ENCODE results near the gene CYP2R1.

DNA sequence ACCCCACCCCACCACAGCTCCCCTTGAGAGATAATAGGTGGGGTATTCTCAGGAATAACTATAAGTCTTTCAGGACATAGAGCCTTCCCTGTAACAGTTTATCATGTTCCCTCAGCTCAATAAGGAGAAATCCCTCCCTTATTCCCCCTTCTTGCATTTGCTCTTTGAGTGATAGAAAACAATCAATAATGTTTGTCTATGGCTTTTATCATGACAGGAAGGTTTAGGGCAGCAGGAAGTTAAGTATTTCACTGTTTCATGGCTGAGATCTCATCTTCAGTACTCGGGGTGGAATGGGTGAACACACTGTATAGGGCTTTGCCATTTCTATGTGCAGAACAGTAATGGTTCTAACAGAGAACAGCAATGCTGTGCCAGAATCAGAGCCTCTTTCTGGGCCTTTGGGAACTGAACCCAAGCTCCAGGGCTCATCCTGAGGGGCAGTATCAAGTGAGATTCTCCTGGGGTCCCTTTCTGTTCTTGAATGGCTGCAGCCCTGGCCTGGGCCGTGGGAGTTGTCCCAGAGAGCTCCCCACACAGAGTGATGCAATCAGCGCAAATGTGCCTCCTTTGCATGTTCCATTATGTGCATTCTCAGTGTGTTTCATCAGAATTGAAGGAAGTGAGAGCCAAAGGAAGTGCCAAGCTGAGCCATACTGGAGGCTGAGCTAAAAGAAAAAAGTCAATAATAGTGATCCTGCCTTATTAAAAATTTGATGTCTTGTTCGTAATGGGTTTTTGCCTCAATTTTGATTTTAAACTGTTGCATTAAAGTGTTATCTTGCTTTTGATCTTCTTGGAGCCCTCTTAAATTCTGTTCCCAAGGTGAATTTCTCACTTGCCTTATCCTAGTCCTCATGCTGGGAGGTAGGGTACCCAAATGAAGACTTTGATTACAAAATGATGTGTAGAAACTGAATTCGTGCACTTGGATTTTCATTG, 2.9 kb upstream of the CYP2R1 start:
- TF ChIP-seq, protein P1, sequence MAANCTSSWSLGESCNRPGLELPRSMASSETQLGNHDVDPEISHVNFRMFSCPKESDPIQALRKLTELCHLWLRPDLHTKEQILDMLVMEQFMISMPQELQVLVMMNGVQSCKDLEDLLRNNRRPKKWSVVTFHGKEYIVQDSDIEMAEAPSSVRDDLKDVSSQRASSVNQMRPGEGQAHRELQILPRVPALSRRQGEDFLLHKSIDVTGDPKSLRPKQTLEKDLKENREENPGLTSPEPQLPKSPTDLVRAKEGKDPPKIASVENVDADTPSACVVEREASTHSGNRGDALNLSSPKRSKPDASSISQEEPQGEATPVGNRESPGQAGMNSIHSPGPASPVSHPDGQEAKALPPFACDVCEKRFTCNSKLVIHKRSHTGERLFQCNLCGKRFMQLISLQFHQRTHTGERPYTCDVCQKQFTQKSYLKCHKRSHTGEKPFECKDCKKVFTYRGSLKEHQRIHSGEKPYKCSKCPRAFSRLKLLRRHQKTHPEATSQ (CRISPR knock-in tag; IDR thresholded peaks at IDR 0.05; ENCODE audit: borderline replicate concordance) = no peak
- TF ChIP-seq, protein P2, sequence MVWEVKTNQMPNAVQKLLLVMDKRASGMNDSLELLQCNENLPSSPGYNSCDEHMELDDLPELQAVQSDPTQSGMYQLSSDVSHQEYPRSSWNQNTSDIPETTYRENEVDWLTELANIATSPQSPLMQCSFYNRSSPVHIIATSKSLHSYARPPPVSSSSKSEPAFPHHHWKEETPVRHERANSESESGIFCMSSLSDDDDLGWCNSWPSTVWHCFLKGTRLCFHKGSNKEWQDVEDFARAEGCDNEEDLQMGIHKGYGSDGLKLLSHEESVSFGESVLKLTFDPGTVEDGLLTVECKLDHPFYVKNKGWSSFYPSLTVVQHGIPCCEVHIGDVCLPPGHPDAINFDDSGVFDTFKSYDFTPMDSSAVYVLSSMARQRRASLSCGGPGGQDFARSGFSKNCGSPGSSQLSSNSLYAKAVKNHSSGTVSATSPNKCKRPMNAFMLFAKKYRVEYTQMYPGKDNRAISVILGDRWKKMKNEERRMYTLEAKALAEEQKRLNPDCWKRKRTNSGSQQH (CRISPR knock-in tag; IDR thresholded peaks at IDR 0.05; ENCODE audit: low read depth) = no peak
- TF ChIP-seq, protein P3, sequence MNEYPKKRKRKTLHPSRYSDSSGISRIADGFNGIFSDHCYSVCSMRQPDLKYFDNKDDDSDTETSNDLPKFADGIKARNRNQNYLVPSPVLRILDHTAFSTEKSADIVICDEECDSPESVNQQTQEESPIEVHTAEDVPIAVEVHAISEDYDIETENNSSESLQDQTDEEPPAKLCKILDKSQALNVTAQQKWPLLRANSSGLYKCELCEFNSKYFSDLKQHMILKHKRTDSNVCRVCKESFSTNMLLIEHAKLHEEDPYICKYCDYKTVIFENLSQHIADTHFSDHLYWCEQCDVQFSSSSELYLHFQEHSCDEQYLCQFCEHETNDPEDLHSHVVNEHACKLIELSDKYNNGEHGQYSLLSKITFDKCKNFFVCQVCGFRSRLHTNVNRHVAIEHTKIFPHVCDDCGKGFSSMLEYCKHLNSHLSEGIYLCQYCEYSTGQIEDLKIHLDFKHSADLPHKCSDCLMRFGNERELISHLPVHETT (CRISPR knock-in tag; conservative IDR thresholded peaks at IDR 0.05) = no peak
- TF ChIP-seq, protein P4, sequence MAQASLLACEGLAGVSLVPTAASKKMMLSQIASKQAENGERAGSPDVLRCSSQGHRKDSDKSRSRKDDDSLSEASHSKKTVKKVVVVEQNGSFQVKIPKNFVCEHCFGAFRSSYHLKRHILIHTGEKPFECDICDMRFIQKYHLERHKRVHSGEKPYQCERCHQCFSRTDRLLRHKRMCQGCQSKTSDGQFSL (CRISPR knock-in tag; IDR thresholded peaks at IDR 0.05) = no peak
- TF ChIP-seq JUND (CRISPR knock-in tag; IDR thresholded peaks at IDR 0.05) (no peak), REPIN1 (CRISPR knock-in tag; IDR thresholded peaks at IDR 0.05; ENCODE audit: borderline replicate concordance, low read depth) (no peak), FOXA1 (IDR thresholded peaks at IDR 0.05) (no peak), FOXA1 (CRISPR knock-in tag; IDR thresholded peaks at IDR 0.05) (no peak), TOPORS (CRISPR knock-in tag; IDR thresholded peaks at IDR 0.05) (no peak)
- TF ChIP-seq, protein P5, sequence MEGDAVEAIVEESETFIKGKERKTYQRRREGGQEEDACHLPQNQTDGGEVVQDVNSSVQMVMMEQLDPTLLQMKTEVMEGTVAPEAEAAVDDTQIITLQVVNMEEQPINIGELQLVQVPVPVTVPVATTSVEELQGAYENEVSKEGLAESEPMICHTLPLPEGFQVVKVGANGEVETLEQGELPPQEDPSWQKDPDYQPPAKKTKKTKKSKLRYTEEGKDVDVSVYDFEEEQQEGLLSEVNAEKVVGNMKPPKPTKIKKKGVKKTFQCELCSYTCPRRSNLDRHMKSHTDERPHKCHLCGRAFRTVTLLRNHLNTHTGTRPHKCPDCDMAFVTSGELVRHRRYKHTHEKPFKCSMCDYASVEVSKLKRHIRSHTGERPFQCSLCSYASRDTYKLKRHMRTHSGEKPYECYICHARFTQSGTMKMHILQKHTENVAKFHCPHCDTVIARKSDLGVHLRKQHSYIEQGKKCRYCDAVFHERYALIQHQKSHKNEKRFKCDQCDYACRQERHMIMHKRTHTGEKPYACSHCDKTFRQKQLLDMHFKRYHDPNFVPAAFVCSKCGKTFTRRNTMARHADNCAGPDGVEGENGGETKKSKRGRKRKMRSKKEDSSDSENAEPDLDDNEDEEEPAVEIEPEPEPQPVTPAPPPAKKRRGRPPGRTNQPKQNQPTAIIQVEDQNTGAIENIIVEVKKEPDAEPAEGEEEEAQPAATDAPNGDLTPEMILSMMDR (CRISPR knock-in tag; IDR thresholded peaks at IDR 0.05) = no peak
- TF ChIP-seq, protein P6, sequence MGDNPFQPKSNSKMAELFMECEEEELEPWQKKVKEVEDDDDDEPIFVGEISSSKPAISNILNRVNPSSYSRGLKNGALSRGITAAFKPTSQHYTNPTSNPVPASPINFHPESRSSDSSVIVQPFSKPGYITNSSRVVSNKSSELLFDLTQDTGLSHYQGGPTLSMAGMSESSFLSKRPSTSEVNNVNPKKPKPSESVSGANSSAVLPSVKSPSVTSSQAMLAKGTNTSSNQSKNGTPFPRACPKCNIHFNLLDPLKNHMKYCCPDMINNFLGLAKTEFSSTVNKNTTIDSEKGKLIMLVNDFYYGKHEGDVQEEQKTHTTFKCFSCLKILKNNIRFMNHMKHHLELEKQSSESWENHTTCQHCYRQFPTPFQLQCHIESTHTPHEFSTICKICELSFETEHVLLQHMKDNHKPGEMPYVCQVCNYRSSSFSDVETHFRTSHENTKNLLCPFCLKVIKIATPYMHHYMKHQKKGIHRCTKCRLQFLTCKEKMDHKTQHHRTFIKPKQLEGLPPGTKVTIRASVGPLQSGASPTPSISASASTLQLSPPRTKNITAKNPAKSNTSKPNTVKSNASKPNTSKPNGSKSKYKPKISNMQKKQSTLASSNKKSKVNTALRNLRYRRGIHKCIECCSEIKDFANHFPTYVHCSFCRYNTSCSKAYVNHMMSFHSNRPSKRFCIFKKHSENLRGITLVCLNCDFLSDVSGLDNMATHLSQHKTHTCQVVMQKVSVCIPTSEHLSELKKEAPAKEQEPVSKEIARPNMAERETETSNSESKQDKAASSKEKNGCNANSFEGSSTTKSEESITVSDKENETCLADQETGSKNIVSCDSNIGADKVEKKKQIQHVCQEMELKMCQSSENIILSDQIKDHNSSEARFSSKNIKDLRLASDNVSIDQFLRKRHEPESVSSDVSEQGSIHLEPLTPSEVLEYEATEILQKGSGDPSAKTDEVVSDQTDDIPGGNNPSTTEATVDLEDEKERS (CRISPR knock-in tag; IDR thresholded peaks at IDR 0.05) = no peak
- TF ChIP-seq, protein P7, sequence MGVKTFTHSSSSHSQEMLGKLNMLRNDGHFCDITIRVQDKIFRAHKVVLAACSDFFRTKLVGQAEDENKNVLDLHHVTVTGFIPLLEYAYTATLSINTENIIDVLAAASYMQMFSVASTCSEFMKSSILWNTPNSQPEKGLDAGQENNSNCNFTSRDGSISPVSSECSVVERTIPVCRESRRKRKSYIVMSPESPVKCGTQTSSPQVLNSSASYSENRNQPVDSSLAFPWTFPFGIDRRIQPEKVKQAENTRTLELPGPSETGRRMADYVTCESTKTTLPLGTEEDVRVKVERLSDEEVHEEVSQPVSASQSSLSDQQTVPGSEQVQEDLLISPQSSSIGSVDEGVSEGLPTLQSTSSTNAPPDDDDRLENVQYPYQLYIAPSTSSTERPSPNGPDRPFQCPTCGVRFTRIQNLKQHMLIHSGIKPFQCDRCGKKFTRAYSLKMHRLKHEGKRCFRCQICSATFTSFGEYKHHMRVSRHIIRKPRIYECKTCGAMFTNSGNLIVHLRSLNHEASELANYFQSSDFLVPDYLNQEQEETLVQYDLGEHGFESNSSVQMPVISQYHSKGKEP (CRISPR knock-in tag; IDR thresholded peaks at IDR 0.05) = no peak

All from HepG2 (cell line).